Choroid plexus epithelial cell (primary cell): ENCODE data around the gene SMR3B.

Experiments used
- DNase-seq: peaks from one replicate; pipeline ENCODE4 v3.0.0-alpha.2; 2010; ENCODE audit warnings: low read depth
- H3K4me3 ChIP-seq: 2 replicates; pipeline ENCODE4 v1.5.1; 2011; ENCODE audit warnings: low read depth, mild to moderate bottlenecking, control low read depth, low read length, moderate library complexity
- CTCF ChIP-seq: conservative IDR thresholded peaks from 2 replicates; pipeline ENCODE4 v1.5.1; 2011; ENCODE audit warnings: low read depth, mild to moderate bottlenecking, control low read depth, inconsistent platforms, low read length, moderate library complexity

Gene SMR3B

DNA sequence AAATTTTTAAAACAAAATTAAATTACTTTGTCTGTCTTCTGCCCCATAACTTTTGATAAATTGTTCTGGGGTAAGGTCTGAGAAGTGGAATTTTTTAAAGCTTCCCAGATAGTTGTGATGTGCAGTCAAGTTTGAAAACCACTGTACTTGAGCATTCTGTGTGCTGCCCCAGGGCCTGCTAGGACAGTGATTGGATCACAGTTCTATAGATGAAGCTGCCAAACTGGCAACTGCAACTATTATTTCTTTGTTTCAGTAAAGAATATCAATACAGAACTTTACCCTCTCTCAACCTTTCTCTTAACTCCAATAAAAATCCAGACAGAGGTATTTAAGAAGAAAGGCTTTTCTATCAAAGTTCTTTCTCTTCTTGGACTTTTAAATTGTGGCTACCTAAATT lies 14.6 kb downstream of the SMR3B start, which contains the start of gene OPRPN:
TSS of gene OPRPN (plus strand) at position 361 of the 400 bp plus-strand sequence. CDS start 1,346 bp downstream, outside the sequence.
- no peak for DNase-seq
- TF ChIP-seq CTCF: no peak
- no peak within 1 kb of the TSS for H3K4me3 ChIP-seq

DNA sequence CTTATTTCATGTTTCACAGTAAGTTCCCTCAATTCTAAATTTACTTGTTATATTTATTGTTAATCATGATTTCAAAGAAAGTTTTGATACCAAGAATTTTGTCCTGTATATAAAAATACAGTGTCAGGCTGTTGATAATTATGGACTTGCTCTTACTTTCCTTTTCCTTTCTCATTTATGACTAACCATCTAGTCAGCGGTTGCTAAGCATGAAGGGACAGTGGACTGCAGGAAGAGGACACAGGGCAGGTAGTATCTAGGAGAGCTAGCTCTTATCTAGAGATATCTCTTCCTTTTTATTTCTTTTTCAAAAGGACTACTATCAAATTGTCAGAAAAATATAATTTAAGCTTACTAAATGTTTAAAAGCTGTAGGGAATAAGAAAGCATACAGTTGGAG lies 16.4 kb downstream of the SMR3B start:
- DNase-seq: no peak
- TF ChIP-seq CTCF: no peak
- H3K4me3 ChIP-seq: no peak overlapping the region

DNA sequence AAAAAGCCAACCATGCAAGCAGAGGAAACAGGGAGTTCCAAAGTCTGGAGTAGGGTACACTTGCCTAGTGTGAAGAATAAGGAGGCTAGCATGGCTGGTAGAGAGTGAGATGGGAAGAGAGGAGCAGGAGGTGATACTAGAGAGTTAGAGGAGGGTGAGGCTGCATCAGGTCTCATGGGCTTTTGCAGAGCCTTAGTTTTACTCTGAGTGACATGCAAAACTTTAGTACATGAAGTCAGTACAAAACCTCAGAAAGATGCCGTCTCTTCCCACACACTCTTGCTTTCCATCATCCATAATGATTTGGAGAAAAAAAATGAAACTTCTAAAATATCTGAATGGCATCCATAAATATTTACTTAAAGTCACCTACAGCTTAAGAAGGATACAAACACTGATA lies 19.8 kb downstream of the SMR3B start:
- TF ChIP-seq CTCF: no peak

DNA sequence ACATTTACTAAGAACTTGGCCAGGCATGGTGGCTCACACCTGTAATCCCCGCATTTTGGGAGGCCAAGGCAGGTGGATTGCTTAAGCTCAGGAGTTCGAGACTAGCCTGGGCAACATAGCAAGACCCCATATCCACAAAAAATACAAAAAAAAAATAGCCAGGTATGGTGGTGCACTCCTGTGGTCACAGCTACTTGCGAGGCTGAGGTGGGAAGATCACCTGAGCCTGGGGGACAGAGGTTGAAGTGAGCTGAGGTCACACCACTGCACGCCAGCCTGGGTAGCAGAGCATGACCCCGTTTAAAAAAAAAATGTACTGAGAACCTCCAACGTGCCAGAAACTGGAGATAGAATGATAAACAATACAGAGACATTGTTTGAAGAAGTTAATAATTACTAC lies 22.8 kb downstream of the SMR3B start:
- no peak for DNase-seq
- TF ChIP-seq CTCF: no peak
- no peak overlapping the region for H3K4me3 ChIP-seq

More for the DNA sequence above, 19.8 kb downstream of the SMR3B start:
- no peak for DNase-seq
- no peak overlapping the region for H3K4me3 ChIP-seq

- no peak for DNase-seq
- no peak overlapping the region for H3K4me3 ChIP-seq
- no peak for TF ChIP-seq CTCF
Observed at GRCh38 chr4:70425306-70425705, 42.4 kb downstream of the SMR3B start.

GRCh38 chr4:70426789-70427188 lies 43.9 kb downstream of the SMR3B start:
- H3K4me3 ChIP-seq: no peak overlapping the region
- DNase-seq: no peak
- TF ChIP-seq CTCF: no peak

GRCh38 chr4:70437197-70437596 lies 54.3 kb downstream of the SMR3B start:
- no peak for DNase-seq
- H3K4me3 ChIP-seq: no peak overlapping the region
- TF ChIP-seq CTCF: no peak
